ENCODE results near the gene NUDT7. TPM values are rescaled to one million over a fixed set of nuclear protein-coding genes. Genes with fewer than 3 reads are reported as not detected.

Gene NUDT7
- total and polyA plus RNA-seq, 9 of the 15 experiments (the other 6 are each of a cell fraction or from before 2014, with no cell fraction given): 5.6 to 24.2 (median 10.5) TPM

- no peak for TF ChIP-seq GTF3C2 (IDR thresholded peaks at IDR 0.05; ENCODE audit: borderline replicate concordance, extremely low read depth, insufficient read length)
- TF ChIP-seq ZZZ3 (IDR thresholded peaks at IDR 0.05): no peak
- no peak for TF ChIP-seq HBP1 (CRISPR knock-in tag; IDR thresholded peaks at IDR 0.05)
These were observed 10.1 kb downstream of the NUDT7 start (continued) for GRCh38 chr16:77732241-77732946.

- ATAC-seq: no peak
- Histone ChIP-seq H3K4me1 (replicated peaks in 1 of 2; ENCODE audit: control insufficient read depth in 2 of 2, insufficient read depth in 2 of 2, low read length in 2 of 2) (peaks cover 0 to 5% of the 10 kb centered on the region in 2 experiments; a peak in 2 of 5 replicates), H3K27me3 (ENCODE audit: control insufficient read depth in 2 of 2, insufficient read depth in 2 of 2, low read length in 2 of 2) (no peaks in the 10 kb centered on the region), H3K9ac (ENCODE audit: insufficient read depth in 1 of 2, low read depth in 2 of 2, low read length in 2 of 2) (no peak overlapping the region), H3K36me3 (ENCODE audit: control insufficient read depth, insufficient read depth, low read length) (no peaks in the 10 kb centered on the region), H3K79me2 (ENCODE audit: control insufficient read depth, insufficient read depth, low read length) (no peaks in the 10 kb centered on the region), H3K27ac (ENCODE audit: extremely low read depth, low read depth, low read length) (no peak overlapping the region), H3K4me2 (ENCODE audit: insufficient read depth, low read length) (no peak overlapping the region; the same call in 1 of the 2 replicates), H3K4me3 (no peak overlapping the region), H4K20me1 (replicated peaks; ENCODE audit: control insufficient read depth, insufficient read depth, low read length) (no peaks in the 10 kb centered on the region), H3K9me1 (ENCODE audit: control insufficient read depth, insufficient read depth, low read length) (no peaks in the 10 kb centered on the region), H3K9me3 (replicated peaks; ENCODE audit: control insufficient read depth, insufficient read depth, low read depth, low read length) (no peaks in the 10 kb centered on the region), H2AFZ (ENCODE audit: low read depth, low read length) (0 out of 2 replicates have a peak overlapping the region, but pooled peaks have one; percentile 15)
- POLR2A ChIA-PET: no interaction called here
- in situ Hi-C loops (cut with MboI) (no loop called here), intact Hi-C loops (cut with micrococcal nuclease) (no loop called here)
- DNase-seq (ENCODE audit: extremely low read depth in 1 of 4, low spot score in 3 of 4): no peak
- WGBS (ENCODE audit: insufficient coverage, low coverage, missing lambda C conversion rate): 9% methylated on average over 1 of the region's 1 CpG
- no TSS peak for BruUV-seq (replicated peaks)
- FAIRE-seq: no peak
- TF ChIP-seq ETV1 (tag; conservative IDR thresholded peaks at IDR 0.05; ENCODE audit: low read depth) (no peak), HMBOX1 (IDR thresholded peaks at IDR 0.05) (0 out of 2 replicates have a peak, but pooled peaks have one; percentile 32)
- CTCF ChIA-PET (ENCODE audit: low intra/inter-chr PET ratio): no interaction called here
These were observed 14.6 kb downstream of the NUDT7 start for GRCh38 chr16:77736879-77737278.

All from K562 (cell line).